ENCODE results near the gene PRKAR1A. TPM values are rescaled to one million over a fixed set of nuclear protein-coding genes. Genes with fewer than 3 reads are reported as not detected.

The PRKAR1A gene
- total and polyA plus RNA-seq, 4 donors, result 55.6 to 118 (median 104) TPM

DNA sequence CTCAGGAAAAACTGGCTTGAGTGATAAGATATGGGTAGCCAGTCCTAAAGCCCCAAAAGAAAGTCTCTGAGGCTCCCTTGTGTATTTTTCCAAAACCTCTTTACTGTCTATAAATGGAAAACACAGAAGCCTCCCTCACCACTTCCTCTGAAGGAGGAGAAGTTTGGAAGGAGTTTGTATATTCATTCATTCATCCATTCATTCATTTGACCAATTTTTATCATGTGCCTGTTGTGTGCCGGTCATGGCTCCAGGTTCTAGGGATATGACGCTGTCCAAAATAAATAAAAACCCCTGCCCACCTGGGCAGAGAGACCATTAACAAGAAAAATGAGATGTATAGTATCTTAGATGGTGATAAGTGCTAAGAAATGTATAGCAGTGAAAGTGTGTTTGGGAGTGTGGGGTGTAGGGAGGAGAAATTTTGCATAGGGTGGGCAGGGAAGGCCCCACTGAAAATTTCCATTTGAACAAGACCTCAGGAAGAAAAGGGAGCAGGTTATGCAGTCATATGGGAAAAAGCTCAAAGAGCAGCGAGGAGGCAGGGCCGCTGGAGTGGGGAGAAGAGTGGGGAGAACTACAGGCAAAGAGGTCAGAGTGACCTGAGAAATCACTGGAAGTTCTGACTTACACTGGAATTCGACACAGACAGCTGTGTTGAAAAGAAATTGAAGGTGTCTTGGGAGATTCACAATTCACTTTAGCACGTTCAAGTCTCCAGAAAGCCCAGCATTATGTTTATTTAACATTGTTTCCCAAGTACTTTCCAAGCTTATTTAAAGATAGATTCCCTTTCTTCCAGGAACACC is 48.8 kb upstream of the PRKAR1A start:
- no peaks in the 10 kb centered on the region for H3K9me3 ChIP-seq (ENCODE audit: control insufficient read depth in 4 of 4, low read length in 3 of 4)
- H3K4me3 ChIP-seq (ENCODE audit: low read depth in 1 of 3, low read length in 3 of 3), result no peak overlapping the region
- no peaks in the 10 kb centered on the region for H3K27me3 ChIP-seq (ENCODE audit: control insufficient read depth in 4 of 4, insufficient read depth in 4 of 4, low read length in 3 of 4)
- H3K27ac ChIP-seq (ENCODE audit: low read depth in 1 of 2, low read length in 2 of 2), result no peak overlapping the region
- no peak overlapping the region for H3K9ac ChIP-seq (ENCODE audit: low read depth in 1 of 2, low read length in 2 of 2)
- 57% methylated on average over 6 of the region's 6 CpGs for WGBS
- H3K4me1 ChIP-seq (ENCODE audit: control insufficient read depth in 4 of 4, insufficient read depth in 4 of 4, low read length in 3 of 4), result peaks cover 5 to 18% (median 13%) of the 10 kb centered on the region in 4 donors
- no peak for DNase-seq (ENCODE audit: low spot score)
- TF ChIP-seq SP1 (IDR thresholded peaks at IDR 0.05) (no peak), NR2F2 (IDR thresholded peaks at IDR 0.05) (no peak), JUND (IDR thresholded peaks at IDR 0.05) (no peak), YY1 (IDR thresholded peaks at IDR 0.05) (no peak), RAD21 (IDR thresholded peaks at IDR 0.05) (peak in 1 of 2 donors; percentile 22), FOXA2 (IDR thresholded peaks at IDR 0.05) (no peak)
- TF ChIP-seq, protein P1, sequence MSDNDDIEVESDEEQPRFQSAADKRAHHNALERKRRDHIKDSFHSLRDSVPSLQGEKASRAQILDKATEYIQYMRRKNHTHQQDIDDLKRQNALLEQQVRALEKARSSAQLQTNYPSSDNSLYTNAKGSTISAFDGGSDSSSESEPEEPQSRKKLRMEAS (IDR thresholded peaks at IDR 0.05), result no peak
- TF ChIP-seq, protein P2, sequence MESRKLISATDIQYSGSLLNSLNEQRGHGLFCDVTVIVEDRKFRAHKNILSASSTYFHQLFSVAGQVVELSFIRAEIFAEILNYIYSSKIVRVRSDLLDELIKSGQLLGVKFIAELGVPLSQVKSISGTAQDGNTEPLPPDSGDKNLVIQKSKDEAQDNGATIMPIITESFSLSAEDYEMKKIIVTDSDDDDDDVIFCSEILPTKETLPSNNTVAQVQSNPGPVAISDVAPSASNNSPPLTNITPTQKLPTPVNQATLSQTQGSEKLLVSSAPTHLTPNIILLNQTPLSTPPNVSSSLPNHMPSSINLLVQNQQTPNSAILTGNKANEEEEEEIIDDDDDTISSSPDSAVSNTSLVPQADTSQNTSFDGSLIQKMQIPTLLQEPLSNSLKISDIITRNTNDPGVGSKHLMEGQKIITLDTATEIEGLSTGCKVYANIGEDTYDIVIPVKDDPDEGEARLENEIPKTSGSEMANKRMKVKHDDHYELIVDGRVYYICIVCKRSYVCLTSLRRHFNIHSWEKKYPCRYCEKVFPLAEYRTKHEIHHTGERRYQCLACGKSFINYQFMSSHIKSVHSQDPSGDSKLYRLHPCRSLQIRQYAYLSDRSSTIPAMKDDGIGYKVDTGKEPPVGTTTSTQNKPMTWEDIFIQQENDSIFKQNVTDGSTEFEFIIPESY (IDR thresholded peaks at IDR 0.05), result no peak
- no peaks in the 10 kb centered on the region for H3K36me3 ChIP-seq (ENCODE audit: control insufficient read depth in 4 of 4, insufficient read depth in 3 of 4, low read depth in 1 of 4, low read length in 3 of 4)

DNA sequence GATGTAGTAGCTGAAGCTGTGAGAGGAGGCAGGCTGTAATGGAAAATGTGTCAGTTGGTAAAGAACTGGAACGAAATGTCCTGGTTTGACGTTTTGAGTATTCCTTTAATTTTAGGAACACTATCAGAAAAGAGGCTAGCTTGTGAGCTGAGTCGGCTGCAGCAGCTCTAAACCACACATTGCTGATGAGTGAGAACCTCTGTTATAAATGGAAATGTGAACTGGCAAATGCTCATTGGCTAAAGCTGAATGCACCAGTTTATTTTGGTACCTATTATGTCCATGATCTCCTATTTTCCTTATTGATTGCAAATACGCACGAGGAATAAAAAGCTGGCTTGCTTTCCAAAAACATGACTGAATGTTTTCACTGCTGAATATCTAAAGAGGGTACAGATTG is 43.9 kb upstream of the PRKAR1A start:
- Histone ChIP-seq H3K9me3 (ENCODE audit: control insufficient read depth in 4 of 4, low read length in 3 of 4) (no peaks in the 10 kb centered on the region), H3K4me1 (ENCODE audit: control insufficient read depth in 4 of 4, insufficient read depth in 4 of 4, low read length in 3 of 4) (peaks cover 0 to 3% (median 0%) of the 10 kb centered on the region in 4 donors), H3K4me3 (ENCODE audit: low read depth in 1 of 3, low read length in 3 of 3) (no peak overlapping the region), H3K27me3 (ENCODE audit: control insufficient read depth in 4 of 4, insufficient read depth in 4 of 4, low read length in 3 of 4) (no peaks in the 10 kb centered on the region), H3K27ac (ENCODE audit: low read depth in 1 of 2, low read length in 2 of 2) (no peak overlapping the region), H3K36me3 (ENCODE audit: control insufficient read depth in 4 of 4, insufficient read depth in 3 of 4, low read depth in 1 of 4, low read length in 3 of 4) (no peaks in the 10 kb centered on the region), H3K9ac (ENCODE audit: low read depth in 1 of 2, low read length in 2 of 2) (no peak overlapping the region)
- 54% methylated on average over 5 of the region's 5 CpGs for WGBS
- TF ChIP-seq, protein P2 (IDR thresholded peaks at IDR 0.05), result no peak
- TF ChIP-seq RAD21 (IDR thresholded peaks at IDR 0.05), result no peak
- no peak for TF ChIP-seq SP1 (IDR thresholded peaks at IDR 0.05)
- TF ChIP-seq, protein P3, sequence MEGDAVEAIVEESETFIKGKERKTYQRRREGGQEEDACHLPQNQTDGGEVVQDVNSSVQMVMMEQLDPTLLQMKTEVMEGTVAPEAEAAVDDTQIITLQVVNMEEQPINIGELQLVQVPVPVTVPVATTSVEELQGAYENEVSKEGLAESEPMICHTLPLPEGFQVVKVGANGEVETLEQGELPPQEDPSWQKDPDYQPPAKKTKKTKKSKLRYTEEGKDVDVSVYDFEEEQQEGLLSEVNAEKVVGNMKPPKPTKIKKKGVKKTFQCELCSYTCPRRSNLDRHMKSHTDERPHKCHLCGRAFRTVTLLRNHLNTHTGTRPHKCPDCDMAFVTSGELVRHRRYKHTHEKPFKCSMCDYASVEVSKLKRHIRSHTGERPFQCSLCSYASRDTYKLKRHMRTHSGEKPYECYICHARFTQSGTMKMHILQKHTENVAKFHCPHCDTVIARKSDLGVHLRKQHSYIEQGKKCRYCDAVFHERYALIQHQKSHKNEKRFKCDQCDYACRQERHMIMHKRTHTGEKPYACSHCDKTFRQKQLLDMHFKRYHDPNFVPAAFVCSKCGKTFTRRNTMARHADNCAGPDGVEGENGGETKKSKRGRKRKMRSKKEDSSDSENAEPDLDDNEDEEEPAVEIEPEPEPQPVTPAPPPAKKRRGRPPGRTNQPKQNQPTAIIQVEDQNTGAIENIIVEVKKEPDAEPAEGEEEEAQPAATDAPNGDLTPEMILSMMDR (IDR thresholded peaks at IDR 0.05; ENCODE audit: low read depth, low read length, missing input control), result no peak
- no peak for TF ChIP-seq GABPA (IDR thresholded peaks at IDR 0.05 in 1 of 2, conservative IDR thresholded peaks at IDR 0.05 in 1 of 2)
- TF ChIP-seq, protein P4, sequence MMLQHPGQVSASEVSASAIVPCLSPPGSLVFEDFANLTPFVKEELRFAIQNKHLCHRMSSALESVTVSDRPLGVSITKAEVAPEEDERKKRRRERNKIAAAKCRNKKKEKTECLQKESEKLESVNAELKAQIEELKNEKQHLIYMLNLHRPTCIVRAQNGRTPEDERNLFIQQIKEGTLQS (IDR thresholded peaks at IDR 0.05), result no peak
- no peak for TF ChIP-seq JUND (IDR thresholded peaks at IDR 0.05)
- TF ChIP-seq HNF4A (conservative IDR thresholded peaks at IDR 0.05), result no peak
- TF ChIP-seq, protein P5, sequence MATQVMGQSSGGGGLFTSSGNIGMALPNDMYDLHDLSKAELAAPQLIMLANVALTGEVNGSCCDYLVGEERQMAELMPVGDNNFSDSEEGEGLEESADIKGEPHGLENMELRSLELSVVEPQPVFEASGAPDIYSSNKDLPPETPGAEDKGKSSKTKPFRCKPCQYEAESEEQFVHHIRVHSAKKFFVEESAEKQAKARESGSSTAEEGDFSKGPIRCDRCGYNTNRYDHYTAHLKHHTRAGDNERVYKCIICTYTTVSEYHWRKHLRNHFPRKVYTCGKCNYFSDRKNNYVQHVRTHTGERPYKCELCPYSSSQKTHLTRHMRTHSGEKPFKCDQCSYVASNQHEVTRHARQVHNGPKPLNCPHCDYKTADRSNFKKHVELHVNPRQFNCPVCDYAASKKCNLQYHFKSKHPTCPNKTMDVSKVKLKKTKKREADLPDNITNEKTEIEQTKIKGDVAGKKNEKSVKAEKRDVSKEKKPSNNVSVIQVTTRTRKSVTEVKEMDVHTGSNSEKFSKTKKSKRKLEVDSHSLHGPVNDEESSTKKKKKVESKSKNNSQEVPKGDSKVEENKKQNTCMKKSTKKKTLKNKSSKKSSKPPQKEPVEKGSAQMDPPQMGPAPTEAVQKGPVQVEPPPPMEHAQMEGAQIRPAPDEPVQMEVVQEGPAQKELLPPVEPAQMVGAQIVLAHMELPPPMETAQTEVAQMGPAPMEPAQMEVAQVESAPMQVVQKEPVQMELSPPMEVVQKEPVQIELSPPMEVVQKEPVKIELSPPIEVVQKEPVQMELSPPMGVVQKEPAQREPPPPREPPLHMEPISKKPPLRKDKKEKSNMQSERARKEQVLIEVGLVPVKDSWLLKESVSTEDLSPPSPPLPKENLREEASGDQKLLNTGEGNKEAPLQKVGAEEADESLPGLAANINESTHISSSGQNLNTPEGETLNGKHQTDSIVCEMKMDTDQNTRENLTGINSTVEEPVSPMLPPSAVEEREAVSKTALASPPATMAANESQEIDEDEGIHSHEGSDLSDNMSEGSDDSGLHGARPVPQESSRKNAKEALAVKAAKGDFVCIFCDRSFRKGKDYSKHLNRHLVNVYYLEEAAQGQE (IDR thresholded peaks at IDR 0.05), result no peak
- TF ChIP-seq, protein P1 (IDR thresholded peaks at IDR 0.05), result no peak
- TF ChIP-seq TAF1 (conservative IDR thresholded peaks at IDR 0.05), result no peak
- no peak for TF ChIP-seq EGR1 (IDR thresholded peaks at IDR 0.05; ENCODE audit: low read depth in 2 of 2)
- TF ChIP-seq NR2F2 (IDR thresholded peaks at IDR 0.05), result no peak
- TF ChIP-seq RXRA (IDR thresholded peaks at IDR 0.05), result no peak
- DNase-seq (ENCODE audit: low spot score), result no peak
